ENCODE measurements around the gene CMSS1. TPM values are rescaled to one million over a fixed set of nuclear protein-coding genes. Genes with fewer than 3 reads are reported as not detected.

The CMSS1 gene
- total RNA-seq, 5 donors from 2014 or later (not counting 1 experiment from before 2014, with no cell fraction given): 16.2 to 22.0 (median 18.3) TPM

DNA sequence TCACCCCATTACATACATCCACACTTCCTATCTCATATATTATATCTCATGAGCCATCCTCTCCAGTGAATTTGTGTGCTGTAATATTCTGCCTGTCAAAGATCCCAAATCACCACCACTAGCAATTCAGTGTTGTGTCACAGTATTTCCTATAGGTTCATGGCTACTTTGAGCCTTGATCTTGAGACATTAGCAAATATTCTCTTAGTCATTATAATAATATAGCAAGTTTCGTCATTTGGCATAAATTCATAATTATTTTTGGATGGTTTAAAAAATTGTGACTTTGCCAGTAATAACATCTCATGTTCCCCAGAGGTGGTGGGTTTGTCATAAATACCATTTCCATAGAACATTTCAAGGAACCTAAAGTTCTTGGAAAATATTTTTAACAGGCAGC lies 47.7 kb downstream of the CMSS1 start:
- ChIA-PET CTCF (no interaction called here), POLR2A (no interaction called here)
- H3K36me3 Mint-ChIP-seq: peaks cover 13% of the 10 kb centered on the region
- Histone ChIP-seq H3K36me3 (ENCODE audit: control insufficient read depth in 2 of 2, extremely low read depth in 1 of 2, insufficient read depth in 1 of 2, low read length in 1 of 2) (no peaks in the 10 kb centered on the region), H3K9me3 (no peaks in the 10 kb centered on the region), H3K27me3 (replicated peaks in 1 of 2; ENCODE audit: control insufficient read depth in 2 of 2, extremely low read depth in 1 of 2, insufficient read depth in 2 of 2, low read length in 1 of 2) (no peaks in the 10 kb centered on the region), H3K27ac (ENCODE audit: low read length) (no peak overlapping the region), H3K4me1 (ENCODE audit: control insufficient read depth in 1 of 2, extremely low read depth in 1 of 2, insufficient read depth in 2 of 2, low read length in 2 of 2) (peaks cover 0 to 15% of the 10 kb centered on the region in 2 experiments), H3K4me3 (ENCODE audit: control insufficient read depth in 1 of 2, extremely low read depth in 1 of 2, low read length in 1 of 2) (no peak overlapping the region)
- no peak for ATAC-seq (replicated peaks in 1 of 4)
- H3K4me1 Mint-ChIP-seq: peaks cover 27 to 39% (median 30%) of the 10 kb centered on the region in 3 donors
- DNase-seq: no peak
- H3K27ac Mint-ChIP-seq: no peak overlapping the region
- H3K27me3 Mint-ChIP-seq: no peaks in the 10 kb centered on the region
- no peaks in the 10 kb centered on the region for H3K9me3 Mint-ChIP-seq
- no peak overlapping the region for H3K4me3 Mint-ChIP-seq
- no CpG with 5 or more reads among the region's 1 CpG for WGBS (ENCODE audit: insufficient coverage)

DNA sequence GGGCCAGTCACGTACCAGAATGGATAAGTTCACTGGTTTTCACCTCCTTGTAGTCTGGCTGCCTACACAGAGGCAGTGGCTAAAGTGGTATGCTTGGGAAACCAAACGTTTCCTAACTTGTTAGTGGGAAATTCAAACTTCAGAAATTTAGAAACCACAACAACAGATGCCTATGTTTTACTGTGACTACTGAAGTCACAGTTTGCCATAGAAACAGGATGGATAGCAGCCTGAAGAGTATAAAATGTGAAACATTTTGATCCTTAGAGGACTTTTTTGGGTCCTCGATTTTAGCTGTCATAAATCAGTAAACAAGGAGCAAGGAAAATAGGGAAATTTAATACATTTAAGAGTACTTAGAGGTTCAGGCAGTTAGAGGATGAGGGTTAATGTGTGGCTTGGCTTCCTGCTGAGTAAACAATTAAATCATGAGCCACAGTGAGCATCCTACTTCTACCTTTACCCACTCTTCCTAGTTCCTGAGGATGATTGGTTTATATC lies 48.6 kb downstream of the CMSS1 start:
- Histone ChIP-seq H3K27me3 (replicated peaks in 1 of 2; ENCODE audit: control insufficient read depth in 2 of 2, extremely low read depth in 1 of 2, insufficient read depth in 2 of 2, low read length in 1 of 2) (no peaks in the 10 kb centered on the region), H3K4me1 (ENCODE audit: control insufficient read depth in 1 of 2, extremely low read depth in 1 of 2, insufficient read depth in 2 of 2, low read length in 2 of 2) (peaks cover 0 to 15% of the 10 kb centered on the region in 2 experiments), H3K4me3 (ENCODE audit: control insufficient read depth in 1 of 2, extremely low read depth in 1 of 2, low read length in 1 of 2) (no peak overlapping the region), H3K27ac (ENCODE audit: low read length) (no peak overlapping the region), H3K9me3 (no peaks in the 10 kb centered on the region), H3K36me3 (ENCODE audit: control insufficient read depth in 2 of 2, extremely low read depth in 1 of 2, insufficient read depth in 1 of 2, low read length in 1 of 2) (no peaks in the 10 kb centered on the region)
- H3K9me3 Mint-ChIP-seq: no peaks in the 10 kb centered on the region
- no CpG with 5 or more reads among the region's 3 CpGs for WGBS (ENCODE audit: insufficient coverage)
- H3K4me3 Mint-ChIP-seq: peak overlapping the region in 1 of 3 donors; percentile 22
- peak in 1 of 4 experiments; percentile 57 for ATAC-seq (replicated peaks in 1 of 4)
- H3K27ac Mint-ChIP-seq: no peak overlapping the region
- CTCF ChIA-PET: interaction anchor here in 1 of 2 donors (0.5 kb wide), 1 partner anchor 847 kb away, joined by 3 read pairs; no protein-coding TSS in a partner anchor
- no peaks in the 10 kb centered on the region for H3K27me3 Mint-ChIP-seq
- POLR2A ChIA-PET: interaction anchor here in 1 of 2 donors (0.6 kb wide), 1 partner anchor 20 kb away, joined by 4 read pairs; no protein-coding TSS in a partner anchor
- H3K36me3 Mint-ChIP-seq: peaks cover 15% of the 10 kb centered on the region
- peaks cover 27 to 39% (median 30%) of the 10 kb centered on the region in 3 donors for H3K4me1 Mint-ChIP-seq
- peak in 1 of 35 experiments; percentile 27 for DNase-seq

DNA sequence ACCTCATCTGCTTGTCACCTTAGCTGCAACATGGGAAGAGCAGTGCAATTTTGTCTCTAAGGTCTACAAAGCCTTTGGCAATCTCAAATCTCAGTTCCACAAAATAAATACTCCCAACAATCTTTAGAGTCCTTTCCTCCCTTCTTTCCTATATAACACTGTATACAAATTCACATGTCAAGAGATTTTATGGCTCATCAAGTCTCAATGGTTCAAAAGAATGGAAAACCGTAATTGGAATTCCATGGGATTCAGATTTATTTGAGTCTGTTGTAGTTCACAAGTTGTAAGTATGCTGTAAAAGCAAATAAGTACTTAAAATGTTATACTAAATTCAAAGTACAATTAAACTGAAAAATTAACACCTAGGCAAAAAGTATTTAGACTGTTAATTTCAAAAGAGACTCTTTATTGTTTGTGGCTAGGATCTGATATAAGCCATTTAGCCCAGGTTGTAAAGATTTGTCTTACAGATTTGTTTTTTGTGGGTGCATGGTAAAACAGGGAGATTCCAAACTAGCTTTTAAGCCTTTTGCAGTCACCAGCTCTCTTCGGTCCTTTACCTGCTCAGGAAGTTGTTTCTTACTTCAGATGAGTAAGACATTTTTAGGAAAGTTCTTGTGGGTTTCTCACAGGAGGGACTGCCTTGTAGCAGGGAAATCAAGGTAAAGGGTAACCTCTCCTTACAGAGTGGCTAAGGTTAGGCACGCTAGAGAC lies 50.1 kb downstream of the CMSS1 start:
- H3K4me3 Mint-ChIP-seq: no peak overlapping the region
- H3K27ac Mint-ChIP-seq: no peak overlapping the region
- H3K4me1 Mint-ChIP-seq: peaks cover 30 to 39% (median 31%) of the 10 kb centered on the region in 3 donors
- Histone ChIP-seq H3K4me1 (ENCODE audit: control insufficient read depth in 1 of 2, extremely low read depth in 1 of 2, insufficient read depth in 2 of 2, low read length in 2 of 2) (peaks cover 0 to 15% of the 10 kb centered on the region in 2 experiments), H3K4me3 (ENCODE audit: control insufficient read depth in 1 of 2, extremely low read depth in 1 of 2, low read length in 1 of 2) (no peak overlapping the region), H3K36me3 (ENCODE audit: control insufficient read depth in 2 of 2, extremely low read depth in 1 of 2, insufficient read depth in 1 of 2, low read length in 1 of 2) (no peaks in the 10 kb centered on the region), H3K27ac (ENCODE audit: low read length) (no peak overlapping the region), H3K9me3 (no peaks in the 10 kb centered on the region), H3K27me3 (replicated peaks in 1 of 2; ENCODE audit: control insufficient read depth in 2 of 2, extremely low read depth in 1 of 2, insufficient read depth in 2 of 2, low read length in 1 of 2) (no peaks in the 10 kb centered on the region)
- no peaks in the 10 kb centered on the region for H3K9me3 Mint-ChIP-seq
- peak in 1 of 4 experiments; percentile 57 for ATAC-seq (replicated peaks in 1 of 4)
- H3K36me3 Mint-ChIP-seq: peaks cover 9% of the 10 kb centered on the region
- peak in 1 of 35 experiments; percentile 37 for DNase-seq
- CTCF ChIA-PET: interaction anchor here in 1 of 2 donors (0.8 kb wide), 1 partner anchor 15 kb away, joined by 4 read pairs; no protein-coding TSS in a partner anchor
- WGBS (ENCODE audit: insufficient coverage): no CpG with 5 or more reads among the region's 3 CpGs
- H3K27me3 Mint-ChIP-seq: no peaks in the 10 kb centered on the region
- POLR2A ChIA-PET: interaction anchor here in 1 of 2 donors (0.7 kb wide), 1 partner anchor 538 kb away, joined by 5 read pairs; no protein-coding TSS in a partner anchor

DNA sequence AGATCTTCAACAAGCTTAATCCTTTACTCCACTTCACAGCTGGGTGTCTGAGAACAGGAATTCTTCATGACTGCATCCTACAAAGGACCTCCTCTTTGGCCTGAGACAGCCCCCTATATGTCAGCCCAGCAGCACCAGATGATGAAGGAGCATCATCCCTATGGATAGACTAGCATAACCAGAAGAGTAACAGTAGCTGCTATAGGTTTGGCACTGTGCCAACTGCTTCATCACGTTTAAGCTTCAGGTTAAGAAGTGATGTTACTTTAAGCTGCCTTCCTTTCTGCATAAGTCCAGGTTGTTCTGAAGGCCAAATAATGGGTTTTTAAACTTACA lies 50.6 kb downstream of the CMSS1 start:
- H3K27ac ChIP-seq (ENCODE audit: low read length): no peak overlapping the region
- CTCF ChIA-PET: interaction anchor here (0.6 to 0.8 kb wide), 4 partner anchors 14 to 962 kb away, joined by 3 to 5 read pairs (median 4); no protein-coding TSS in a partner anchor

DNA sequence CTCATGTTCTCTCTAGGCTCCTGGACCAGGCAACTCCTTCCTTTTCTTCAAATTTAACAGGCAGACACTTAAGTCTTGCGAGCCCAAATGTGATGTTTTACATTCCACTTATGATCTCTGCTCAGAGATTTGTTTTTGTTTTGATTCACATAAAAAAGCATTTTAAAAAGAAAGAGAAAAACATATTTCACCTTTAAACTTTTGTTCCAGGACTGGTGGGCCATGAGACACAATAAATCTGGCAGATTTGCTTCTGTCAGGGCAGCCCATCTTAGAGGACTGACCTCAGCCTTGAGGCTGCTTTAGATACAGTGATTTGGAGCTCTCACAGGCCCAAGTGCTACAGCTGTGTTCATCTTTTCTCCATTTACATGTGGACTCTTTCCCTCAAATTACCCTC lies 52.0 kb downstream of the CMSS1 start:
- H3K27me3 ChIP-seq (replicated peaks in 1 of 2; ENCODE audit: control insufficient read depth in 2 of 2, extremely low read depth in 1 of 2, insufficient read depth in 2 of 2, low read length in 1 of 2): peaks cover 0 to 2% of the 10 kb centered on the region in 2 experiments
- POLR2A ChIA-PET: no interaction called here
- DNase-seq (no peak), ATAC-seq (replicated peaks in 1 of 4) (no peak)
- WGBS (ENCODE audit: insufficient coverage): no CpG with 5 or more reads among the region's 1 CpG
- no peaks in the 10 kb centered on the region for H3K36me3 ChIP-seq (ENCODE audit: control insufficient read depth in 2 of 2, extremely low read depth in 1 of 2, insufficient read depth in 1 of 2, low read length in 1 of 2)
- H3K27ac ChIP-seq (ENCODE audit: low read length): no peak overlapping the region
- no peak overlapping the region for H3K4me3 ChIP-seq (ENCODE audit: control insufficient read depth in 1 of 2, extremely low read depth in 1 of 2, low read length in 1 of 2)
- peaks cover 0 to 15% of the 10 kb centered on the region in 2 experiments for H3K4me1 ChIP-seq (ENCODE audit: control insufficient read depth in 1 of 2, extremely low read depth in 1 of 2, insufficient read depth in 2 of 2, low read length in 2 of 2)
- no peaks in the 10 kb centered on the region for H3K9me3 ChIP-seq
- Mint-ChIP-seq H3K9me3 (no peaks in the 10 kb centered on the region), H3K27ac (no peak overlapping the region), H3K36me3 (peaks cover 5% of the 10 kb centered on the region), H3K4me3 (no peak overlapping the region), H3K27me3 (no peaks in the 10 kb centered on the region), H3K4me1 (peaks cover 30 to 37% (median 36%) of the 10 kb centered on the region in 3 donors)
- CTCF ChIA-PET: interaction anchor here (1.1 kb wide), 2 partner anchors 26 to 38 kb away, joined by 3 to 12 read pairs; no protein-coding TSS in a partner anchor

More for the DNA sequence above, 50.6 kb downstream of the CMSS1 start:
- POLR2A ChIA-PET: interaction anchor here in 1 of 2 donors (0.6 kb wide), 1 partner anchor 410 kb away, joined by 3 read pairs; no protein-coding TSS in a partner anchor
- DNase-seq: peak in 1 of 35 experiments; percentile 47
- no peaks in the 10 kb centered on the region for H3K36me3 ChIP-seq (ENCODE audit: control insufficient read depth in 2 of 2, extremely low read depth in 1 of 2, insufficient read depth in 1 of 2, low read length in 1 of 2)
- Mint-ChIP-seq H3K27ac (no peak overlapping the region), H3K4me3 (no peak overlapping the region), H3K9me3 (no peaks in the 10 kb centered on the region), H3K27me3 (no peaks in the 10 kb centered on the region), H3K4me1 (peaks cover 30 to 39% (median 31%) of the 10 kb centered on the region in 3 donors), H3K36me3 (peaks cover 7% of the 10 kb centered on the region)
- peaks cover 0 to 15% of the 10 kb centered on the region in 2 experiments for H3K4me1 ChIP-seq (ENCODE audit: control insufficient read depth in 1 of 2, extremely low read depth in 1 of 2, insufficient read depth in 2 of 2, low read length in 2 of 2)
- no peaks in the 10 kb centered on the region for H3K9me3 ChIP-seq
- H3K27me3 ChIP-seq (replicated peaks in 1 of 2; ENCODE audit: control insufficient read depth in 2 of 2, extremely low read depth in 1 of 2, insufficient read depth in 2 of 2, low read length in 1 of 2): no peaks in the 10 kb centered on the region
- whole genome bisulfite sequencing (ENCODE audit: insufficient coverage): 17% methylated on average over 1 of the region's 1 CpG
- ATAC-seq (replicated peaks in 1 of 4): no peak
- H3K4me3 ChIP-seq (ENCODE audit: control insufficient read depth in 1 of 2, extremely low read depth in 1 of 2, low read length in 1 of 2): no peak overlapping the region

DNA sequence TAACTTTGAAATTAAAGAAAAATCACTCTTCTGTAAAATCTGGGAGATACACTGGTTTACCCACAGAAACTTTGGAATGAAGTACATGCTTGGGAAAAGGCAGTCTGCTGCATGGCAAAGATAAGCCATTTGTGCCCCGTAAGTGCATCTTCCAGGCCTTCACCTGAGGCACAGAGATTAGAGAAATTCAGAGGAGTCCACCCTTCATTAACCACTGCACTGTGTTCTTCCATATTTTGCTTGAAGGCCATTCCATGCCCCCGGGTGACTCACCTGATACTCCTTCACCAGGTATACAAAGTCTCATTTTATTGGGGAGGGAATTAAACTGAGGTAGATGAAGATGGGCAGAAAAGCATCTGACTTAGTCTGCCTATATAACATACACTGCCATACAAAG lies 53.0 kb downstream of the CMSS1 start:
- H3K36me3 Mint-ChIP-seq: peaks cover 4% of the 10 kb centered on the region
- Histone ChIP-seq H3K4me3 (ENCODE audit: control insufficient read depth in 1 of 2, extremely low read depth in 1 of 2, low read length in 1 of 2) (no peak overlapping the region), H3K27ac (ENCODE audit: low read length) (no peak overlapping the region), H3K27me3 (replicated peaks in 1 of 2; ENCODE audit: control insufficient read depth in 2 of 2, extremely low read depth in 1 of 2, insufficient read depth in 2 of 2, low read length in 1 of 2) (peaks cover 0 to 2% of the 10 kb centered on the region in 2 experiments), H3K4me1 (ENCODE audit: control insufficient read depth in 1 of 2, extremely low read depth in 1 of 2, insufficient read depth in 2 of 2, low read length in 2 of 2) (peaks cover 2 to 24% of the 10 kb centered on the region in 2 experiments), H3K9me3 (no peaks in the 10 kb centered on the region), H3K36me3 (ENCODE audit: control insufficient read depth in 2 of 2, extremely low read depth in 1 of 2, insufficient read depth in 1 of 2, low read length in 1 of 2) (no peaks in the 10 kb centered on the region)
- ChIA-PET CTCF (interaction anchor here (1.1 kb wide), 2 partner anchors 25 to 27 kb away, joined by 3 to 4 read pairs; no protein-coding TSS in a partner anchor), POLR2A (interaction anchor here in 1 of 2 donors (0.5 kb wide), 2 partner anchors 28 to 39 kb away, joined by 6 read pairs; no protein-coding TSS in a partner anchor)
- H3K4me1 Mint-ChIP-seq: peaks cover 31 to 42% (median 35%) of the 10 kb centered on the region in 3 donors
- no peak overlapping the region for H3K4me3 Mint-ChIP-seq
- no CpG with 5 or more reads among the region's 2 CpGs for WGBS (ENCODE audit: insufficient coverage)
- ATAC-seq (replicated peaks in 1 of 4): no peak
- no peaks in the 10 kb centered on the region for H3K9me3 Mint-ChIP-seq
- no peak for DNase-seq
- no peak overlapping the region for H3K27ac Mint-ChIP-seq
- no peaks in the 10 kb centered on the region for H3K27me3 Mint-ChIP-seq
